OCI-LY1 (cell line): ENCODE results near the gene CAMK2A.

ENCODE experiments used
- H2AFZ ChIP-seq: fragments of 200-600 bp; sonication (generic), shearing (Covaris generic); 2 replicates; pipeline ENCODE4 v1.6.0; 2014; ENCODE audit warnings: antibody characterized with exemption, mild to moderate bottlenecking, low read length
- H3F3A ChIP-seq: fragments of 200-600 bp; sonication (generic), shearing (Covaris generic); 2 replicates; pipeline ENCODE4 v1.6.0; 2014; ENCODE audit warnings: mild to moderate bottlenecking, antibody characterized with exemption, low read length, moderate library complexity; ENCODE audit not compliant: insufficient read depth
- H3K27ac ChIP-seq: fragments of 200-600 bp; sonication (generic); 2 replicates; pipeline ENCODE4 v1.5.1; 2014; ENCODE audit warnings: low read length, mixed run types, mild to moderate bottlenecking, low read depth; ENCODE audit not compliant: poor library complexity, severe bottlenecking
- H3K27me3 ChIP-seq: fragments of 200-600 bp; sonication (generic); 2 replicates; pipeline ENCODE4 v1.6.0; 2014; ENCODE audit warnings: antibody characterized with exemption, mild to moderate bottlenecking, low read length, moderate library complexity; ENCODE audit not compliant: insufficient read depth
- H3K36me3 ChIP-seq: fragments of 200-600 bp; sonication (generic); 2 replicates; pipeline ENCODE4 v1.6.1; 2014; ENCODE audit warnings: mild to moderate bottlenecking, antibody characterized with exemption, low read length, moderate library complexity, mixed read lengths; ENCODE audit not compliant: insufficient read depth
- H3K4me1 ChIP-seq: fragments of 200-600 bp; sonication (generic); 2 replicates; pipeline ENCODE4 v1.5.1; 2014; ENCODE audit warnings: mild to moderate bottlenecking, low read length, moderate library complexity; ENCODE audit not compliant: insufficient read depth, severe bottlenecking
- H3K4me2 ChIP-seq: fragments of 200-600 bp; sonication (generic), shearing (Covaris generic); 2 replicates; pipeline ENCODE4 v1.6.1; 2014; ENCODE audit warnings: low read length
- H3K4me3 ChIP-seq: fragments of 200-600 bp; sonication (generic); 2 replicates; pipeline ENCODE4 v1.5.1; 2014; ENCODE audit warnings: low read length, low read depth, mild to moderate bottlenecking, mixed read lengths; ENCODE audit not compliant: poor library complexity, severe bottlenecking
- H3K79me2 ChIP-seq: fragments of 200-600 bp; shearing (Covaris generic); 2 replicates; pipeline ENCODE4 v1.6.1; 2016; ENCODE audit warnings: mixed run types, low read length, mixed read lengths; ENCODE audit not compliant: insufficient read depth
- H3K9ac ChIP-seq: fragments of 200-600 bp; sonication (generic), shearing (Covaris generic); 2 replicates; pipeline ENCODE4 v1.6.1; 2014; ENCODE audit warnings: mild to moderate bottlenecking, low read length, mixed read lengths
- H3K9me2 ChIP-seq: fragments of 200-600 bp; sonication (generic), shearing (Covaris generic); 2 replicates; pipeline ENCODE4 v1.6.1; 2014; ENCODE audit warnings: low read depth, mild to moderate bottlenecking, low read length, mixed read lengths
- H3K9me3 ChIP-seq: fragments of 200-600 bp; shearing (Covaris generic); 2 replicates; pipeline ENCODE4 v1.6.1; 2014; ENCODE audit warnings: low read length, mixed read lengths
- H4K20me1 ChIP-seq: fragments of 200-600 bp; sonication (generic), shearing (Covaris generic); 2 replicates; pipeline ENCODE4 v1.6.0; 2016; ENCODE audit warnings: mild to moderate bottlenecking, low read length; ENCODE audit not compliant: insufficient read depth
- CTCF ChIP-seq: fragments of 200-600 bp; sonication (generic), shearing (Covaris generic); IDR thresholded peaks from 2 replicates; pipeline ENCODE4 v1.5.1; 2017; ENCODE audit warnings: mild to moderate bottlenecking, antibody characterized with exemption, low read length, moderate library complexity, mixed read lengths
- EZH2 ChIP-seq: fragments of 200-600 bp; sonication (generic), shearing (Covaris generic); IDR thresholded peaks from 2 replicates; pipeline ENCODE4 v1.8.0; 2017; ENCODE audit warnings: borderline replicate concordance, mixed run types, mild to moderate bottlenecking, antibody characterized with exemption, low read length, moderate library complexity, mixed read lengths

Gene CAMK2A

GRCh38 chr5:150322202-150322601 lies 32.6 kb upstream of the CAMK2A start:
- H3K4me2 ChIP-seq: no peak overlapping the region
- no peaks in the 10 kb centered on the region for H3K9me3 ChIP-seq
- H3K27ac ChIP-seq: no peak overlapping the region
- 0 out of 2 replicates have a peak, but pooled peaks cover 5% of the 10 kb centered on the region for H3K27me3 ChIP-seq
- no peak for TF ChIP-seq CTCF
- no peak for TF ChIP-seq EZH2
- H3K4me1 ChIP-seq: no peaks in the 10 kb centered on the region
- no peaks in the 10 kb centered on the region for H3K79me2 ChIP-seq
- no peak overlapping the region for H3K4me3 ChIP-seq
- H4K20me1 ChIP-seq: no peaks in the 10 kb centered on the region
- H2AFZ ChIP-seq: no peak overlapping the region
- H3K9me2 ChIP-seq: no peaks in the 10 kb centered on the region
- no peak overlapping the region for H3K9ac ChIP-seq
- H3K36me3 ChIP-seq: no peaks in the 10 kb centered on the region
- H3F3A ChIP-seq: no peaks in the 10 kb centered on the region

- Histone ChIP-seq H2AFZ (no peak overlapping the region), H3K27me3 (0 out of 2 replicates have a peak, but pooled peaks cover 5% of the 10 kb centered on the region), H3K27ac (no peak overlapping the region), H3F3A (no peaks in the 10 kb centered on the region), H3K36me3 (no peaks in the 10 kb centered on the region), H3K4me2 (no peak overlapping the region), H3K9ac (no peak overlapping the region), H3K4me3 (no peak overlapping the region), H3K79me2 (no peaks in the 10 kb centered on the region), H4K20me1 (no peaks in the 10 kb centered on the region), H3K4me1 (no peaks in the 10 kb centered on the region), H3K9me2 (no peaks in the 10 kb centered on the region), H3K9me3 (no peaks in the 10 kb centered on the region)
- TF ChIP-seq CTCF (no peak), EZH2 (no peak)
Observed at GRCh38 chr5:150321784-150322183, 32.2 kb upstream of the CAMK2A start.

GRCh38 chr5:150321211-150321610 lies 31.6 kb upstream of the CAMK2A start:
- H3K4me3 ChIP-seq: no peak overlapping the region
- H3F3A ChIP-seq: no peaks in the 10 kb centered on the region
- TF ChIP-seq CTCF (no peak), EZH2 (no peak)
- no peaks in the 10 kb centered on the region for H4K20me1 ChIP-seq
- H3K27ac ChIP-seq: no peak overlapping the region
- H3K4me1 ChIP-seq: no peaks in the 10 kb centered on the region
- H3K4me2 ChIP-seq: no peak overlapping the region
- H2AFZ ChIP-seq: no peak overlapping the region
- no peak overlapping the region for H3K9ac ChIP-seq
- no peaks in the 10 kb centered on the region for H3K9me2 ChIP-seq
- H3K9me3 ChIP-seq: no peaks in the 10 kb centered on the region
- no peaks in the 10 kb centered on the region for H3K36me3 ChIP-seq
- no peaks in the 10 kb centered on the region for H3K79me2 ChIP-seq
- H3K27me3 ChIP-seq: 0 out of 2 replicates have a peak, but pooled peaks cover 5% of the 10 kb centered on the region
